K562 (cell line): Measurements from ENCODE around the gene ZNF350. TPM values are rescaled to one million over a fixed set of nuclear protein-coding genes. Genes with fewer than 3 reads are reported as not detected.

ENCODE experiments used
- CCAR2 ChIP-seq: fragments of 200-400 bp; formaldehyde crosslinking; IDR thresholded peaks from 2 replicates; pipeline ENCODE4 v1.6.1; 2017; ENCODE audit warnings: mild to moderate bottlenecking, low read depth, low read length
- FOXK2 ChIP-seq, 2 experiments: fragments of 450-650 bp; IDR thresholded peaks in 1 of 2; conservative IDR thresholded peaks in 1 of 2; 2 replicates each; pipeline ENCODE4 v1.6.1; 2016; ENCODE audit warnings: low read depth in 2 of 2, mild to moderate bottlenecking in 1 of 2
- KAT8 ChIP-seq: fragments of 450-650 bp; IDR thresholded peaks from 2 replicates; pipeline ENCODE4 v1.6.1; 2016; ENCODE audit warnings: low read depth, mild to moderate bottlenecking
- NCOR1 ChIP-seq: fragments of 450-650 bp; IDR thresholded peaks from 2 replicates; pipeline ENCODE4 v1.6.1; 2016; ENCODE audit warnings: mild to moderate bottlenecking, moderate library complexity
- SP2 ChIP-seq: IDR thresholded peaks from 2 replicates; pipeline ENCODE4 v1.6.1; 2011; ENCODE audit warnings: mild to moderate bottlenecking, low read depth, low read length, moderate library complexity; ENCODE audit not compliant: poor library complexity, severe bottlenecking; ENCODE audit errors: extremely low read depth
- ZNF232 ChIP-seq: sonication (generic); formaldehyde crosslinking; IDR thresholded peaks from 2 replicates; pipeline ENCODE4 v1.8.0; 2022; ENCODE audit warnings: mild to moderate bottlenecking, missing genetic modification reagents
- ZNF707 ChIP-seq: fragments of 250-450 bp; sonication (Bioruptor Pico); conservative IDR thresholded peaks from 2 replicates; pipeline ENCODE4 v1.8.0; 2022; ENCODE audit warnings: inconsistent platforms, mild to moderate bottlenecking, moderate library complexity
- ZNF778 ChIP-seq: fragments of 450-650 bp; formaldehyde crosslinking; IDR thresholded peaks from 2 replicates; pipeline ENCODE4 v1.4.0; 2020; ENCODE audit warnings: mild to moderate bottlenecking, moderate library complexity
- polyA plus RNA-seq, 8 experiments: library from polyadenylated mRNA; depleted of rRNA in 4 of 8; stranded (reverse) in 5 of 8; unstranded in 3 of 8; fragments of >200 nt; fragmentation: Nextera tagmentation in 2 of 8; fragmentation: Illumina TruSeq in 1 of 8; extraction: Ambion mirVana in 2 of 8; extraction: Trizol in 1 of 8; gene quantifications; 2 replicates each; pipeline versions ENCODE4 v1.2.1 to v1.2.3, GENCODE V29; 2011 to 2014; ENCODE audit warnings: inconsistent platforms in 1 of 8, missing spikeins in 1 of 8
- total RNA-seq, 7 experiments: library from RNA; depleted of rRNA in 6 of 7; stranded (reverse); fragments of >200 nt in 6 of 7; fragmentation: Illumina TruSeq in 2 of 7; extraction: Trizol in 2 of 7; gene quantifications; 2 replicates each; pipeline versions ENCODE4 v1.2.1 to v1.2.3, GENCODE V29; 2011 to 2021; ENCODE audit warnings: low replicate concordance in 1 of 7
- TF ChIP-seq, protein P1 (sequence below): fragments of 250-450 bp; sonication (Bioruptor Pico); IDR thresholded peaks from 2 replicates; pipeline ENCODE4 v1.4.0; 2020; ENCODE audit warnings: mild to moderate bottlenecking
- TF ChIP-seq, protein P2 (sequence below): fragments of 450-650 bp; IDR thresholded peaks from 2 replicates; pipeline ENCODE4 v1.6.1; 2018; ENCODE audit warnings: mild to moderate bottlenecking, low read depth; ENCODE audit not compliant: partially characterized antibody
- TF ChIP-seq, protein P3 (sequence below): fragments of 250-450 bp; sonication (Bioruptor Pico); IDR thresholded peaks from 2 replicates; pipeline ENCODE4 v1.4.0; 2020; ENCODE audit warnings: mild to moderate bottlenecking, moderate library complexity

Gene ZNF350
- total and polyA plus RNA-seq, 9 of the 15 experiments (the other 6 are each of a cell fraction or from before 2014, with no cell fraction given), result 1.7 to 4.8 (median 2.9) TPM

DNA sequence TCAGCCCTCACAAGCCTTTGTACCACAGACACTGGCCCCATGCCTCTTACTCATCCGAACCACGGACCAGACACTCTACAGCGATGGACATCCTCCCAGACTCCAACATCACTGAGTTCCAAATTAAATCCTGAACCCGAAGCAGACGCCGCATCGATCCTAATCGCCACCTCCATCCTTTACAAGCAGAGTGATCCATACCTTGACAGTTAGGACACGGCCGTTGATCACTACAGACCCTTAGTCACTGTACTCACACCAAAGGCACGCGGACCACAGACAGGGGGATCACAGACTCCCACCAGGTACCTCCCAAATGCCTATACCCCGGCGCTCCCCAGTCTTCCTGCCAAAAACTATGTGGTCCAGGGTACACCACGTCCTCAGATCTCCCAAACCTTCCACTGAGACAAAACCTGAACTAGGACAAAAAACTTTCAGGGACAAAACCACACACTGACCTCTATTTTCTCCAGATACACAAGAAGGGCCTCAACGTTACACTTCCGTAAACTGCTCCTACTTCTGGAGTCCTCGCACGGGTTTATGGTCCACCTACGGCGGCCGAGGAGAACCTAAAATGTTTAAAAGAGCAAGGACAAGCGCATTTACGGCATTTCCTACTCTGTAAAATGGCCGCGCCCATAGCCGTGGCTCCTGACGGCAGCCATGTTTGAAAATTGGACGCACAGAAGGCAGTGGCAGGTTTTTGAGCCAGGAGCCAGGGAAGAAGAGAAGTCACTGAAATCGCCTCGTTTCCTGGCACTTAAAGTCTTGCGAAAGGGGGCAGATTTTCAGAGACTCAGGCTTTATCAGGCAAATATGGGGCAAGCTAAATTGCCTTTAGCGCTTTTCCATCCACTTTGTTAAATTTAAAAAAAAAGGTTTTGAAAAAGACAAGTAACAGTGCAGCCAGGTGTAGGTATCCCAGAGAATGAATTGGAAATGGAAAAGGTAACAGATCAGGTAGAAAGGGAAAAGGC is at the start of gene ZNF350 (continued):
- TF ChIP-seq KAT8 (no peak), ZNF232 (CRISPR knock-in tag) (0 out of 2 replicates have a peak, but pooled peaks have one; percentile 11), NCOR1 (no peak), ZNF707 (CRISPR knock-in tag) (no peak), ZNF778 (CRISPR knock-in tag) (no peak), CCAR2 (no peak), FOXK2 (conservative IDR thresholded peaks at IDR 0.05 in 1 of 2, IDR thresholded peaks at IDR 0.05 in 1 of 2; ENCODE audit: low read depth in 2 of 2) (peak; percentile 91 to 93), SP2 (no peak)
- TF ChIP-seq, protein P1, sequence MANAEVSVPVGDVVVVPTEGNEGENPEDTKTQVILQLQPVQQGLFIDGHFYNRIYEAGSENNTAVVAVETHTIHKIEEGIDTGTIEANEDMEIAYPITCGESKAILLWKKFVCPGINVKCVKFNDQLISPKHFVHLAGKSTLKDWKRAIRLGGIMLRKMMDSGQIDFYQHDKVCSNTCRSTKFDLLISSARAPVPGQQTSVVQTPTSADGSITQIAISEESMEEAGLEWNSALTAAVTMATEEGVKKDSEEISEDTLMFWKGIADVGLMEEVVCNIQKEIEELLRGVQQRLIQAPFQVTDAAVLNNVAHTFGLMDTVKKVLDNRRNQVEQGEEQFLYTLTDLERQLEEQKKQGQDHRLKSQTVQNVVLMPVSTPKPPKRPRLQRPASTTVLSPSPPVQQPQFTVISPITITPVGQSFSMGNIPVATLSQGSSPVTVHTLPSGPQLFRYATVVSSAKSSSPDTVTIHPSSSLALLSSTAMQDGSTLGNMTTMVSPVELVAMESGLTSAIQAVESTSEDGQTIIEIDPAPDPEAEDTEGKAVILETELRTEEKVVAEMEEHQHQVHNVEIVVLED (CRISPR knock-in tag), result no peak
- TF ChIP-seq, protein P2, sequence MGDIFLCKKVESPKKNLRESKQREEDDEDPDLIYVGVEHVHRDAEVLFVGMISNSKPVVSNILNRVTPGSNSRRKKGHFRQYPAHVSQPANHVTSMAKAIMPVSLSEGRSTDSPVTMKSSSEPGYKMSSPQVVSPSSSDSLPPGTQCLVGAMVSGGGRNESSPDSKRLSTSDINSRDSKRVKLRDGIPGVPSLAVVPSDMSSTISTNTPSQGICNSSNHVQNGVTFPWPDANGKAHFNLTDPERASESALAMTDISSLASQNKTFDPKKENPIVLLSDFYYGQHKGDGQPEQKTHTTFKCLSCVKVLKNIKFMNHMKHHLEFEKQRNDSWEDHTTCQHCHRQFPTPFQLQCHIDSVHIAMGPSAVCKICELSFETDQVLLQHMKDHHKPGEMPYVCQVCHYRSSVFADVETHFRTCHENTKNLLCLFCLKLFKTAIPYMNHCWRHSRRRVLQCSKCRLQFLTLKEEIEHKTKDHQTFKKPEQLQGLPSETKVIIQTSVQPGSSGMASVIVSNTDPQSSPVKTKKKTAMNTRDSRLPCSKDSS, result no peak
- TF ChIP-seq, protein P3, sequence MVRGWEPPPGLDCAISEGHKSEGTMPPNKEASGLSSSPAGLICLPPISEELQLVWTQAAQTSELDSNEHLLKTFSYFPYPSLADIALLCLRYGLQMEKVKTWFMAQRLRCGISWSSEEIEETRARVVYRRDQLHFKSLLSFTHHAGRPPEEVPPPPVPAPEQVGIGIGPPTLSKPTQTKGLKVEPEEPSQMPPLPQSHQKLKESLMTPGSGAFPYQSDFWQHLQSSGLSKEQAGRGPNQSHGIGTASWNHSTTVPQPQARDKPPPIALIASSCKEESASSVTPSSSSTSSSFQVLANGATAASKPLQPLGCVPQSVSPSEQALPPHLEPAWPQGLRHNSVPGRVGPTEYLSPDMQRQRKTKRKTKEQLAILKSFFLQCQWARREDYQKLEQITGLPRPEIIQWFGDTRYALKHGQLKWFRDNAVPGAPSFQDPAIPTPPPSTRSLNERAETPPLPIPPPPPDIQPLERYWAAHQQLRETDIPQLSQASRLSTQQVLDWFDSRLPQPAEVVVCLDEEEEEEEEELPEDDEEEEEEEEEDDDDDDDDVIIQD (CRISPR knock-in tag), result no peak
